GM12865 (cell line): ENCODE results near the gene ABCB7.
"Not testable (repeated sequence)": the region's sequence is repeated elsewhere in the genome, so short reads cannot be mapped to it uniquely, and the experiment has no call there.

Experiments used
- DNase-seq: peaks from one replicate; pipeline ENCODE4 v3.0.0; 2010; ENCODE audit warnings: low read depth
- H3K4me3 ChIP-seq: 2 replicates; pipeline ENCODE4 v1.5.1; 2011; ENCODE audit warnings: mild to moderate bottlenecking, low read depth, low read length, control low read depth
- CTCF ChIP-seq: IDR thresholded peaks from 2 replicates; pipeline ENCODE4 v1.5.1; 2011; ENCODE audit warnings: low read length, control low read depth, low read depth, inconsistent platforms; ENCODE audit not compliant: insufficient read depth; ENCODE audit errors: missing control alignments

The ABCB7 gene

GRCh38 chrX:75155827-75156525 is at the start of gene ABCB7:
TSS of gene ABCB7 (minus strand) at chrX:75156283. CDS start at chrX:75156272, 11 bp downstream.
- H3K4me3 ChIP-seq, result peak within 1 kb of the TSS; percentile 86
- no peak for TF ChIP-seq CTCF
- DNase-seq, result peak; percentile 81

DNA sequence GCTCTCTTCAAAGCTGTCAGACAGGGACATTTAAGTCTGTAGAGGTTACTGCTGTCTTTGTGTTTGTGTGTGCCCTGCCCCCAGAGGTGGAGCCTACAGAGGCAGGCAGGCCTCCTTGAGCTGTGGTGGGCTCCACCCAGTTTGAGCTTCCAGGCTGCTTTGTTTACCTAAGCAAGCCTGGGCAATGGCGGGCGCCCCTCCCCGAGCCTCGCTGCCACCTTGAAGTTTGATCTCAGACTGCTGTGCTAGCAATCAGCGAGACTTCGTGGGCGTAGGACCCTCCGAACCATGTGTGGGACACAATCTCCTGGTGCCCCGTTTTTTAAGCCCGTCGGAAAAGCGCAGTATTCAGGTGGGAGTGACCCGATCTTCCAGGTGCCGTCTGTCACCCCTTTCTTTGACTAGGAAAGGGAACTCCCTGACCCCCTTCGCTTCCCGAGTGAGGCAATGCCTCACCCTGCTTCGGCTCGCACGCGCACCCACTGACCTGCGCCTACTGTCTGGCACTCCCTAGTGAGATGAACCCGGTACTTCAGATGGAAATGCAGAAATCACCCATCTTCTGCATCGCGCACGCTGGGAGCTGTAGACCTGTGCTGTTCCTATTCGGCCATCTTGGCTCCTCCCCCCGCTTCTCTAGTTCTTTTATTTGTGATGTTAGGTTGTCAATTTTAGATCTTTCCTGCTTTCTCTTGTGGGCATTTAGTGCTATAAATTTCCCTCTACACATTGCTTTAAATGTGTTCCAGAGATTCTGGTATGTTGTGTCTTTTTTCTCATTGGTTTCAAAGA is 32.5 kb upstream of the ABCB7 start:
- not testable (repeated sequence) for DNase-seq, H3K4me3 ChIP-seq

DNA sequence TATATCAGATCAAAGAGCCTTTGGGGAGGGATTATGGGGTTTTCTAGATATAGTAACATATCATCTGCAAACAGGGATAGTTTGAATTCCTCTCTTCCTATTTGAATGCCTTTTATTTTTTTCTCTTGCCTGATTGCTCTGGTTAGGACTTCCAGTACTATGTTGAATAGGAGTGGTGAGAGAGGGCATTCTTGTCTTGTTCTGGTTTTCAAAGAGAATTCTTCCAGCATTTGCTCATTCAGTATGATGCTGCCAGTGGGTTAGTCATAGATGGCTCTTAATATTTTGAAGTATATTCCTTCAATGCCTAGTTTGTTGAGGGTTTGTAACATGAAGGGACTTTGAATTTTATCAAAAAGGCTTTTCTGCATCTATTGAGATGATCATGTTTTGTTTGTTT is 25.6 kb upstream of the ABCB7 start:
- TF ChIP-seq CTCF, result no peak
- H3K4me3 ChIP-seq, result no peak overlapping the region
- DNase-seq, result no peak

GRCh38 chrX:75179536-75180293 is 23.6 kb upstream of the ABCB7 start:
- not testable (repeated sequence) for H3K4me3 ChIP-seq, DNase-seq

- DNase-seq, H3K4me3 ChIP-seq: not testable (repeated sequence)
These were observed 16.3 kb upstream of the ABCB7 start for GRCh38 chrX:75172257-75172890.

GRCh38 chrX:75158054-75158453 is 2.0 kb upstream of the ABCB7 start:
- no peak overlapping the region for H3K4me3 ChIP-seq
- DNase-seq, result no peak
- TF ChIP-seq CTCF, result no peak

DNA sequence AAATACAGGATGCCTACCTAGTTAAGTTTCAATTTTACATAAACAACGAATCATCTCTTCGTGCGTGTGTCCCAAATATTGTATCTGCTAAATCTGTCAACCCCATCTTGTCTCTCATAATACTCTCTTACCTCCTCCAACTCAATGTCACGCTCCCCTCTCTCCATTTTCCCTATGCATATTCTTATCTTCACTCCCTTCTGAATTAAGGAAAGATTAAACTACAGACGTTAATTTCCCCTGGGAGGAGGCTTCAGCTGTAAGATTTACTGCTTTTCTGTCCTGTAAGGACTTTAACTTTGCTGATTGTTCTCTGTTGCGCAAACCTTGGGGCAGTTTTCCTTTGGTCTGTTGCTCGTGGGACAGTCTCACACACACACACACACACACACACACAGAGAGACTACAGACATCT is 455 bp upstream of the ABCB7 start:
- peak; percentile 21 for DNase-seq
- H3K4me3 ChIP-seq, result peak overlapping the region; percentile 86
- no peak for TF ChIP-seq CTCF

DNA sequence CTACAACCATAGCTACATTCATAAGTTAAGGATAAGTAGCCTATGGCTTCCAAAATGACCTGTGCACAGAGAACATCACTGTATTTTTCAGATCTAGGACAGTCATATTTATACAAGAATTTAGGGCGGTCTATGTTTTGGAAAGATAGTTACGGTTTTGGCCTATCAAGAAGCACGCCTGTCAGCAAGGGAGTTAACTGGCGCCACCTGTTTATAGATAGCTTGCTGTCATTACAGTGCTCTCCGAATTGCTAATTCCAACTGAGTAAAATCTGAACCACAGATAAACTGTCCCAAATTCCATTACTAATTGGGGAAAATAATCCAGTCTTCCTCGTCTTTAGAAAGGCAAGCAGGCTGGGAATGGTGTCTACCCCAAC is 646 bp downstream of the ABCB7 start:
- peak overlapping the region; percentile 86 for H3K4me3 ChIP-seq
- TF ChIP-seq CTCF, result no peak
- DNase-seq, result peak; percentile 29
